HG03432 (cell line): Measurements from ENCODE around the gene SPTBN1.
A peak's percentile ranks its signal among the peaks of the same experiment; 100 is the strongest.

Source experiments
- ATAC-seq: cut with Tn5 transposase; IDR thresholded peaks from one replicate; pipeline ENCODE4 v1.9.1; 2021; ENCODE audit warnings: mild to moderate bottlenecking, moderate library complexity; ENCODE audit not compliant: unreplicated experiment

SPTBN1 gene

GRCh38 chr2:54646170-54646927, 190.2 kb downstream of the SPTBN1 start:
- no peak for ATAC-seq

GRCh38 chr2:54648256-54648655, 192.1 kb downstream of the SPTBN1 start:
- no peak for ATAC-seq

GRCh38 chr2:54649191-54649590, 193.1 kb downstream of the SPTBN1 start:
- ATAC-seq, result no peak

- no peak for ATAC-seq
Measured at GRCh38 chr2:54649633-54650032, 193.5 kb downstream of the SPTBN1 start.

- no peak for ATAC-seq
Measured at GRCh38 chr2:54650612-54651011, 194.5 kb downstream of the SPTBN1 start.

GRCh38 chr2:54651291-54651690, 195.2 kb downstream of the SPTBN1 start:
- no peak for ATAC-seq

- peak; percentile 95 for ATAC-seq
Measured at GRCh38 chr2:54652540-54652939, 196.4 kb downstream of the SPTBN1 start.

GRCh38 chr2:54653572-54654204, 197.6 kb downstream of the SPTBN1 start:
- ATAC-seq, result no peak

DNA sequence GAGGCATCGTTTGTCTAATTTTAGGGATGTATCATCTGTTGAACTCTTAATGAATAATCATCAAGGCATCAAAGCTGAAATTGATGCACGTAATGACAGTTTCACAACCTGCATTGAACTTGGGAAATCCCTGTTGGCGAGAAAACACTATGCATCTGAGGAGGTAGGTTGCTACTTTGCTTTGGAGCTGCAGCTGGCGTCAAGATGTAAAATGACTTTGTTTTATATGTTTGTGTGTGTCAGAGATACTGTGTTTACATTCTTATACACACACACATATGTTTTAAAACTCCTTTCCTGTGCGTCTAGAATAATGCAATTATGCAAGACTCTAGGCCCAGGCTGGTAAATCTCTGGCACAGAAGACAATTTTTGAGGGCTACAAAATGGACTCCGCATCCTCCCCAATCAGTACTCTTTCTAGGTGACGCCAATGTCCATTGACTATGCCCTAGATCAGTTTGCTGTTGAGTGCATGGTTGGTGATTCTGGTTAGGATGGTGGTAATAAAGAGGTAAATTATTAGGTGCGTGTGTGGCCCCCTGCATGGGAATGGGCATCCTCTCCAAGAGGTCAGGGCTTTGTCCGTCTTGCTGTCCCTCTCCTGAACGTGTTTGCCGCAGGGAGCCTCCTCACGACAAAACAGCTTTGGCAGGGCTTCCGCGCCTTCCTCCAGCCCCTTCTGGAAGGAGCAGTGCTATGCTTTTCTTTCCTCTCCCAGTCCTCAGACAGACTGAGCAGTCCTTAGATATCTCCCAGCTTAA, 199.1 kb downstream of the SPTBN1 start:
- ATAC-seq, result no peak

DNA sequence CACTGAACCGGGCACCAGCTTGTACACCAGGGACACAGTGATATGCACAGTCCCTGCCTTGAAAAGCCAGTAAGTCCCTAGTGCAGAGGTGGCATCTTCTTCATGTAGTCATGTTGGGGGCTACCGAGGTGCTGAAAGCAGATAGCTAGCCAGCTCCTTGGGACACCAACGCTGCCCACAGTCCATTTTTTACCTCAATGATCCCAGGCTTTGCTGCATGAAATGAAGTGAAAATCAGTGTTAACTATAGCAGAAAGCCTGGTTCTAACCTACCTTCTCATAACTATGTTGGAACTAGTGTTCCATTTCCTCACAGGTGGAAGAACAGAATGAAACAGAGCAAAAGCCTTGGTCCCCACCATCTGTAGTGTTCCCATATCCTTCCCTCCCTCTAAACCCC, 200.7 kb downstream of the SPTBN1 start:
- ATAC-seq, result no peak

DNA sequence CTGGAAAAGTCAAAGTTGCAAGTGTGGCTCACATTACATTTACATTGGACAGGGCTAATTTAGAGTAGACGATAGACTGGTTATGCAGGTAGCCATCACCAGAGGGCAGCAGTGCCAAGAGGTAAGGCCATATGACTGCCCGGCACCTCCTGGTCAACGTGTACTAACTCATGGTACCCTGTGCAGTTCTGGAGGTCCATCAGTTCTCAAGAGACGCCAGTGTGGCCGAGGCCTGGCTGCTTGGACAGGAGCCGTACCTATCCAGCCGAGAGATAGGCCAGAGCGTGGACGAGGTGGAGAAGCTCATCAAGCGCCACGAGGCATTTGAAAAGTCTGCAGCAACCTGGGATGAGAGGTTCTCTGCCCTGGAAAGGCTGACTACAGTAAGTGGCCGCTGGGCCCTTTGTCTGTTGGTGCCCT, 201.5 kb downstream of the SPTBN1 start:
- peak; percentile 41 for ATAC-seq

GRCh38 chr2:54658564-54659071, 202.5 kb downstream of the SPTBN1 start:
- peak; percentile 62 for ATAC-seq

DNA sequence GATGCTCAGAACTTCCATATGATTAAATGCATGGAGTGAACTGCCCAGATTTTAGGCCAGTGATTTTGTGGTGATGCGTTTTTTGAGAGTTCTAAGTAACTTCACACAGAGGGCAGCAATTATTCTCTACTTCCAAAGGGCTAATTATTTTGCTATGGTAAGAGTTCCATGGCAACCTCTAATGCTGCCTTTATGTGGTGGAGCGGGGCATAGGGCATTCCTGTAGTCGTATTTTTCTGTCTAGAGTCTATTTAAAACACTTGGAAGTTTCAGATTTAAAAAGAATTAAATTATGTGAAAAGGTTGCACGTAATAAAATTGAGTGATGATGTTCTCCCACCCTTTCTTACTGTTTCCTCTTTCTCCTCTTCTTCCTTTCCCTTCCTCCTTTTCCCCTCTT, 203.4 kb downstream of the SPTBN1 start:
- ATAC-seq, result no peak

DNA sequence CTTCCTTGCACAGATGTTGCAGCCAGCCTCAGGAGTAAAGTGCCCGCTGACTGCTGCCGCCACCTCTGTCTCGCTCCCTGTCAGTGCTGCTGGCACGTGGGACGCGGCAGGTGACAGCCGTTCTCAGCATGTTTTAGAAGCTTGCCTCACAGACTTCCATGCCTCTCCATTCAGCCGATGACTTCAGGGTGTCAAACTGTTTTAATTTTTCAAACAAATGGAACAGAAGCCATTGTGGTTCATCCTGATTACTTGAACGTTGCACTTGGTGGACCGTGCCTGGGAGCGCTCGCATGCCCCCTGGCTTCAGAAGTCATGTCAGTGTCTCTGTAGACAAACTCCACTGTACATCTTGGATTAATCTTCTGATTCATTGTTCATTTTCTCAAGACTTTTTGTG, 204.6 kb downstream of the SPTBN1 start:
- no peak for ATAC-seq

- no peak for ATAC-seq
Measured at GRCh38 chr2:54663424-54664030, 207.4 kb downstream of the SPTBN1 start.

GRCh38 chr2:54664238-54664786, 208.2 kb downstream of the SPTBN1 start:
- no peak for ATAC-seq

DNA sequence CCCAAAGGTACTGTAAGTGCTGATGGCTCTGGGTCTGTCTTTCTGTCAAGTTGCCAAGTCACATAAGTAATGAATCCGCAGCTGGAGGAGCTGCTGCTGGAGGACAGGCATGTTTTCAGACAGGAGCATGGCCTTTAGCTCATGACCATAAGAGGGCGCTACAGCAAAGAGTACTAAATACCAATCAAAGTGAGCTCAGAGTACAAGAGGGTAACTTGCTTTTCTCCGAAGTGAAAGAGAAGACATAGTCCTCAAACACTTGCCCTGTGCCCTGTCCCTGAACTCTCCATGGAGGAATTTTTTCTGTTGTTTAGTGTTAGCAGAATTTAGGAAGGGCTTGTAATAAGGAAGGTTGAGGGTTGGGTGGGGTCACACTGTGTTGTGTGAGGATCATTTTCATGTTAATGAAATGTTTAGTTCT, 209.3 kb downstream of the SPTBN1 start:
- ATAC-seq, result no peak

DNA sequence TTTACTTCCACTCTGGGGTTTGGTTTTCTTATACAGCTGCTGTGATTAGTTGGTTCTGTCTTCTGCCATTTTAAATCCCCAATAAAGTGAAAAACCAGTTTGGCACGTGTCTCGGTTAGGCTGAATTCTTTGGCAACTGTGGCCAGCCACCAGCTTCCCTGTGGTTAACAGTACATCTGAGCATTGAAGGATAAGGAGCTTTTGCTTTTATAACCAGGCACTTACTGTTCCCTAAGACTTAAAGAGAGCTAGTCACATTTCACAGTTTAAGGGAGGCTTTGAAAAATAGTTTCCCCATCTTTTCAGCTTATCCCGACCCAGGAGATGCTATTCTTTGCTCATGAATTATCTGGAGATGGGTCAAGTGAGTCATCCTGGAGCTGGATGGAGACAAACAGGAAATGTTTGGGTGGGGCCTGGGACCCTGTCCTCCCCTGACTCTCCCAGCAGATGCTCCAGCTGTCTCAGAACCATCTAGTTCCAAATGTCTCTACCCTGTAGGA, 210.1 kb downstream of the SPTBN1 start:
- no peak for ATAC-seq

DNA sequence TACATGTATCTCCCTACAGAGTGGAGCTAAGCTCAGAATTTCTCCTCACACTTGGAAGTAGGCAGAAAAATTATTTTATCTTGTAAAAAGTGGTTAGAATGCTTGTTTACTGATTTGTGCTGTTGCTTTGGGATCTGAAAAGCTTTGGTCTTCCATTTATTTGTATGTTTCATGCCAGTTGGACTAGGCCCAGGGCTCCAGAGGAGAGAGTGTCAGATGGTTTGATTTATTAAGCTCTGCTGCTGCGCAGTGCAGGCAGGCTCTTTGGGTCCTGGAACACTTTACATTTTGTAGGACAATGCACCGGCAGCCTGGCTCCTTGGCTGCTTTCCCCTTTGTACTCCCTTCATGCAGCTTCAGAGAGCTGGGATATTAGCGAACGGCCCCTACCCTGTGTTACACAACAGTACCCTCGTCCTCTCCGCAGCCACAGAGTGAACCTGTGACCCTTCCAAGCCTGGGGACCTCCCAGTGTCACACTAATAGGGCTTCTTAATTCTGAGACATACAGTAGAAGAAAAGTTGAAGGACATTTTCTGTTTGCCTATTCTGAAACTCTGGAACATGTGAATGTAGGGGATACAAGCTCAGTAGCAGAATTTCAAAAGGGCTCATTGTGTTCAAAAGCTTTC, 210.6 kb downstream of the SPTBN1 start:
- ATAC-seq, result no peak

- no peak for ATAC-seq
Measured at GRCh38 chr2:54667266-54667639, 211.1 kb downstream of the SPTBN1 start.
